ENCODE data around the gene XIRP2. TPM values are rescaled to one million over a fixed set of nuclear protein-coding genes. Genes with fewer than 3 reads are reported as not detected.

Gene XIRP2
- total RNA-seq = not detected in 2 replicates

GRCh38 chr2:166888180-166888579, at the start of gene XIRP2:
TSS of gene XIRP2 (plus strand) at chr2:166888480. CDS start at chr2:166903483, 15,003 bp downstream.

GRCh38 chr2:167292430-167293171, 404.3 kb downstream of the XIRP2 start, which contains the start of gene B3GALT1:
TSS of gene B3GALT1 (plus strand) at chr2:167293001.

